ENCODE data around the gene AFAP1L1.

Gene AFAP1L1

GRCh38 chr5:149271716-149272563 is at the start of gene AFAP1L1:
TSS of gene AFAP1L1 (plus strand) at chr5:149271859. CDS start at chr5:149271969, 110 bp downstream.
- TF ChIP-seq CTCF (IDR thresholded peaks at IDR 0.05; ENCODE audit: low read depth, low read length), result no peak
- peak within 1 kb of the TSS; percentile 79 for H3K4me3 ChIP-seq (ENCODE audit: low read depth, low read length)

- TF ChIP-seq CTCF (IDR thresholded peaks at IDR 0.05; ENCODE audit: low read depth, low read length), result no peak
Measured at GRCh38 chr5:149223081-149223848, 48.4 kb upstream of the AFAP1L1 start.

GRCh38 chr5:149224282-149224681 is 47.4 kb upstream of the AFAP1L1 start:
- TF ChIP-seq CTCF (IDR thresholded peaks at IDR 0.05; ENCODE audit: low read depth, low read length), result no peak
- H3K4me3 ChIP-seq (ENCODE audit: low read depth, low read length), result no peak overlapping the region

More at GRCh38 chr5:149223081-149223848, 48.4 kb upstream of the AFAP1L1 start:
- no peak overlapping the region for H3K4me3 ChIP-seq (ENCODE audit: low read depth, low read length)

- no peak for TF ChIP-seq CTCF (IDR thresholded peaks at IDR 0.05; ENCODE audit: low read depth, low read length)
- no peak overlapping the region for H3K4me3 ChIP-seq (ENCODE audit: low read depth, low read length)
Measured at GRCh38 chr5:149227168-149227826, 44.4 kb upstream of the AFAP1L1 start.

- H3K4me3 ChIP-seq (ENCODE audit: low read depth, low read length), result no peak overlapping the region
- TF ChIP-seq CTCF (IDR thresholded peaks at IDR 0.05; ENCODE audit: low read depth, low read length), result peak; percentile 81
Measured at GRCh38 chr5:149228618-149229297, 42.9 kb upstream of the AFAP1L1 start.

- H3K4me3 ChIP-seq (ENCODE audit: low read depth, low read length), result no peak overlapping the region
- no peak for TF ChIP-seq CTCF (IDR thresholded peaks at IDR 0.05; ENCODE audit: low read depth, low read length)
Measured at GRCh38 chr5:149229298-149229937, 42.2 kb upstream of the AFAP1L1 start.
